GM18520 (cell line): Measurements from ENCODE around the gene SYNDIG1.

Experiments used
- ATAC-seq: cut with Tn5 transposase; IDR thresholded peaks from one replicate; pipeline ENCODE4 v1.9.1; 2021; ENCODE audit not compliant: unreplicated experiment

The SYNDIG1 gene

DNA sequence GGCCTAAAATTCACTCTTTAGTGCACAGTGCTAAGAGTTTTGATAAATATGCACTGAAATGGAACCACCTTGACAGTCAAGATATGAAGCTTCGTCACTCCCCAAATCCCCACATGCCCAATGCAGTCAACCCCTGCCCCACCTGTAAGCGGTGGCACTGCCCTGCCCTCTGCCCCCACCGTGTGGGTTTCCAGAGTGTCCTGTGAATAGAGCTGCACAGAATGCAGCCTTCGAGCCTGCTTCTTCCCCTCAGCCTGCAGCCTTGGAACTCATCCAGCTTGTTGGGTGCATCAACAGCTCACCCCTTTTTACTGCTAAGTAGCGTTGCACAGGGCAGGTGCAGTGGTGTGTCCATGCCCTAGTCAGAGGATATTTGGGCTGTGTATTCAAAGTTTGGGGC, 216.3 kb downstream of the SYNDIG1 start:
- no peak for ATAC-seq

DNA sequence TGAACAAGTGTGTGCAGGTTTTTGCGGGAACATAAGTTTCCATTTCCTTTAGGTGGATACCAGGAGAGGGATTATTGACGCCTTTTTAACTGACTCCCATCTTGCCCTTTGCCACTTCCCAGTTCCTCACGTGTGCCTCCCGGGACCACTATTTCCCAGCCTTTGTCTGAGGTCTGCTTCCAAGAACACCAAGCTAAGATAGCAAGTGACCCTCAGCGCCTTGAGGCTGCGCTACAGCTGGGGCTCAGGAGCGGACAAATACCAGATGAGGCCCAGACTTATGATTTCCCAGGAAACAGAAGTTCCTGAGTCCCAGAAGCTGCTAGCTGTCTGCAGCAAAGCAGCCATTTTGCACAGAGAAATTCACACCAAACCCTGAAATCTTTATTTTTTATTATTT, 216.7 kb downstream of the SYNDIG1 start:
- ATAC-seq, result no peak

DNA sequence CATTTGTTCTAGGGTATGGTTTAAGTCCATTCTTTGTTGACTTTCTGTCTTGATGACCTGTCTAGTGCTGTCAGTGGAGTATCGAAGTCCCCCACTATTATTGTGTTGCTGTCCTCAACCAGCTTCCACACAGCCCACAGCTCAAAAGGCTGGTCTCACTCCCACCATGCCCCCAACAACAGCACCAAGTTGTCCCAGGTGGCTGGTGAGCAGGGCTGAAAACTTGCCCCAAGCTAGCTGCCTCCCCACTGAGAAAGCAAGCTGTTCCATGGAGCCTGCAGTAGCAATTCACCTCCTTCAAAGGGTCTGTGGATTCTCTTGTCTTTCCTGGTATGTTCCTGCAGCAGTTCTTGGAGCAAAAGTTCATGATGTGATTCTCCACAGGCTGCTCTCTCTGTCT, 221.0 kb downstream of the SYNDIG1 start:
- no peak for ATAC-seq

DNA sequence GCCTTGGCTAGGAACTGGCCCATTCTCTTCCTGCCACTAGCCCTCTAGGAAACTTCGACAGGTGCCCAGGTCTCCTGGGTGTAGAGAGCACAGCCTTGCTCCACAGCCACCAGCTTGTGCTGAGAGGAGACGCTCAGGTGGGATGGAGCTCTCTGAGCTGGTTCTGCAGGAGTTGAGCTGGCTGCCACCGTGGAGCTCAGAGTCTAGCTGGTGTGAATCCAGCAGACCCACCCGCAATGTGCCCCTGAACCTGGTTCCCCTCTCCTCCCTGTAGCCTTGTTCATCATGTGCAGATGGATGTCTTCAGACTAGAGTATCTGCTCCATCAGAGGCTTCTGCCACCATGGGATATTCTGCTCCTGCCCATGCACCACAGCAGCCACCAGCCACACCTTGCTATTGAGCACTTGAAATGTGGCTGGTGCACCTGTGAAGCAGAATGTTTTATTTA, 222.5 kb downstream of the SYNDIG1 start:
- ATAC-seq, result no peak

DNA sequence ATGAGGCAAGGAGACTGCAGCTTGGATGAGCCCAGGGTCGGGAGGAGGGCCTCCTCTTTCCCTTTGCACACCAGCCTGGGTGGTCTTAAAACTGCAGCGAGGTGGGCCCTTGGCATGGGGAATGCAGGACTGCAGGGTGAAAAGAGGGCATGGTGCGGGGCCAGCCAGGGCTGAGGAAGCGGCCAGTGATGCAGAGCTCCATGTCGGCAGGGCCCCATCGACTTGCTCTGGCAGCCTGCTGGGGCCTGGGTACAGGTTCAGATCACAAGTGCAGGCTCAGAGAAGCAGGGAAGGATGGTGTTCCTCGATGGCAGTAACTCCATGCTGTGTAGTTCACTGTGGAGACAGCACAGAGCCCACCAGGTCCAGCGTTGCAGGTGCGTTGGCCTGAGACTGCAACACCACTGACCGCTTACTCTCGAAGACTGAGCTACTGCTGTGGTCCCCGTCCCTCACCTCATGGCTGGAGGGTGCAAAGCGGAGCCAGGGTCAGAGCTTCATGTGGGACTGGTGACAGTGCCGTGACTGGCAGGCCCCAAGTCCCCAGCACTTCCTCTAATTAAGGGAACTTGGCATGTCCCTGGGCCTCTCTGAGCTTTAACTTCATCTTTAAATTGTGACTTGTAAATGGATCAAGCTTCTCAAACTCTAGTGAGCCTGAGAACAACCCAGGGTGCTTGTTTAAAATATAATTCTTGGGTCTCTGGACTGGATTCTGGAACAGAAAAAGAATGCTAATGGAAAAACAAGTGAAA, 223.2 kb downstream of the SYNDIG1 start:
- no peak for ATAC-seq

DNA sequence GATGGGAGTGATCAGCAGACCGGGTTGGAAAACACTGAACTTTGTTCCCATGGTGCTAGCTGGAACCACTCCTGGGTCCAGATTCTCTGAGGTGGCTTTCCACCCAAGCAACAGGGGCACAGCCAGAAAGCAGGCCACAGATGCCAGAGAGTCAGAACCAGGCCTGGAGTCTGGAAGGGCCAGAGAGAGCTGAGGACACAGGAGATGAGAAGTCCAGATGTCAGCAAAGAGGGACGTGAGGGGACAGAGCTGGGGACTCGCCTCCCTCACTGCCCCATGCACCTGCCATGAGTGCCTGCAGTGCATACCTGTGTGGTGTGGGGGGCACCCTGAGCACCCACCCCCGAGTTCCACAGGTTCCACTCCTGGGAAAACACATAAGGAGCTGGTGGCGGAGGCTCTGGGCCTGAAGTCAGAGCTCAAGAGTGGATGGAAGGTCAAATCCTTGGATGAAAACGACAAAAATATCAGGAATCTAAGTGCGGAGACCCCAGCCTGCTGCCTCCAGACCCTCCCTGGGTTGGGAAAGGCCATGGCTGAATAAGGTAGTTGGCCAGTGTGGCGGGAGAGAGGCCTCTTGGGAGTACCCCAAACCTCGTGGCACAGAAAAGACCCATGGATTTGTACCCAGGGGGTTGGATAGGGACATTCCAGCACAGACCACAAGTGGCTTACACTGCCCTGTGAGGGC, 224.2 kb downstream of the SYNDIG1 start:
- no peak for ATAC-seq

DNA sequence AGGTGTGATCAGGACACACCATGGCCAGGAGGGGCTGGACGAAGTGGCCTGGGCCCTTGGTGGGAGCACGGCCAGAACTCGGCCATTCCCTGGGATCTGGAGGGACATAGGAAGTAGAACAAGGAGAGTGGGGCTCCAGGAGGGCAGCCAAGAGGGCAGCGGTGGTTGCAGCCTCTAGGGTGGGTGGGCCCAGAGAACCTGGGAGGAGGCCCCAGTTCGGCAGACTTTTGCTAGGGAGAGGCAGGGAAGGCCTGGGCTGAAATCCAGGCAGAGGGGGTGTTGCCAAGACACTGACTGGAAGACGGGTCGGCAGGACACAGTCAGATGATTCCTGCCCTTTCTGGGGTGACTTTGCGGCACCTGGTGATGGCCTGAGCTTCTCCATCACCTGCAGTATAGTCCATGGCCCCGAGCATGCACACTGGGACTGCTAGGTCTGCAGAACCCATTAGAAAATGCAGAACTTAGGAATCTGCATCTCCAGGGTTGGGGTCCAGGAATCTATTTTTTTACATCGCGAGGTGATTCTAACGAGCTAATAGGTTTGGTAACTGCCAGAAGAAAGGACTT, 224.8 kb downstream of the SYNDIG1 start:
- ATAC-seq, result no peak

DNA sequence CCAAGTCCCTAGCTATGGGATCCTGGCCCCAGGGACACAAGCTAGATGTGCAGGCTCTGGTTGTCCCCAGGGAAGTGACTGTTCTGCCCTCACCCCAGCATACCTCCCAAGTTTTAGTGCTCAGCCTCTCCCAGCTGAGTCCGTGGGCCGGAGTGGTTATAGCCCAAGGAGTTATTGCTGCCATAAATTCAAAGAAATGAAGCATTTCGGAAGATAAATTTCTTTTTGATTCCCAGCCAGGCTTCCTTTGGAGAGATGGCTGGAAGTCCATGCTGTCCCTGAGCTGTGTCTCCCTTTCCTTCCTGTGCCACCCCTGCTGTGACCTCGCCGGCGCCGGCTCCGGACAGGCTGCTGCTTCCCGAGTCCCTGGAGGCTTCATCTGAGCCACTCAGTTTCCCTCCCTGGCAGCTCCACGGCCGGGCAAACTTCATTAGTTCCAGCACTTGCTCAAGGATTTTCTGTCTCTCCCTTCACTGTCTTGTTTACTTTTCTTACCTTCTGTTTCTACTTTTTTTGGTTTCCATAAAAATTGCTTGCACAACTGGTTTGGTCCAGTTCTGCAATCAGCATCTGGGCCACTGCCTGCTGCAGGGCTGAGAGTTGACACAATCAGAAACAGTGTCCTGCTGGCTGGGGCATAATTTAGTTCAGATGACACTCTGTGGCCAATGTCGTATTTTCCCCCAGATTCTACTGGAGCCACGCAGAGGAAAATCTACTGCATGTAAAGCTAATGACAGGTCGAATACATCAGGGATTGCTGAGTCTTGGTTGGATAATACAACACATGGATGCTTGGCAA, 225.5 kb downstream of the SYNDIG1 start:
- ATAC-seq, result no peak

DNA sequence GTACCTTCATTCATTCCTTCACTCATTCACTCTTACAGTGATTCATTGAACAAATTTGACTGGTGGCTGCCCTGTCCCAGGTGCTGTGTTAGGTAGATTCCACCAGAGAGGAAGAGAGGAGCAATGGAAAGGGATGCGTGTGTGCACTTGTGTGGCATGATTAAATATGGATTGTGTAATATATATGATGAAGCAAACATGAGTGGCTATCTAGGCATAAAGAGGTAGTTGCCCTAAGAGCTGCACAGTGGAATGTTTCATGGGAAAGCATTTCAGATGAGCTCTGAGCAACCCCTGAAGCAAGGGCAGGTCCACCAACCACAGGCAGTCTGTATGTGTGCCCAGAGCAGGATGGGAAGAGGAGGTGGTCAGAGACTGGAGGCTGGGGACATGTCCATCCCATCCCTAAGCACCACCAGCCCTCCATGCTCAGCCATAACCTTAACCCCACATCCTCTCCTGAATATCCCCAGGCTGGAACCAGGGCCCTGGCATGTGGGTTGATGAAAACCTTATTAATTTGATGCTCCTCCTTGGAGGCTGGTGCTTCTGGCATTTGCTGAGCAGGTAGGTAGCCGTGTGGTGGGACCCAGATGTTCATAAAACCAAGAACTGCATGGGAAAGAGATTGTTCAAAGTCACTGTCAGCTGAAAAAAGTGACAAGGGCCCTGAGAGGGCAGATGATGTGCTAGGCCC, 226.2 kb downstream of the SYNDIG1 start:
- no peak for ATAC-seq

DNA sequence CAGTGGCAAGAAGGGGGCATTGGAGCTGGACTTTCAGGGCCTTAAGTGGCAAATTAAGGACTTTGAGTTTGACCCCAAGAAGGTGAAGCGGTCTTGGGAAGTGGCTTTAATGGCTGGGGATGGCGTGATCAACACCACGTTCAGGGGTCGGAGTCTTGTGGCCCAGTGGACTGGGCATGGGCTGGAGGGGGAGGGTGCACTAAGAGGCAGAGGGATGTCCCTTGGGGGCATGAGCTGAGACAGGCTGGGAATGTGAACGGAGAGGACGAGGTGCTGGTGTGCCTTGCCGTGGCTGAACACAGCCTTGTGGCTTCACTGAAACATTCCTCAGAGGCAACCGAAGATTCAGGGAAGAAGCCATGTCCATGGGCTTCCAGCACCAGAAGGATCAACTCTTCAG, 227.0 kb downstream of the SYNDIG1 start:
- no peak for ATAC-seq

DNA sequence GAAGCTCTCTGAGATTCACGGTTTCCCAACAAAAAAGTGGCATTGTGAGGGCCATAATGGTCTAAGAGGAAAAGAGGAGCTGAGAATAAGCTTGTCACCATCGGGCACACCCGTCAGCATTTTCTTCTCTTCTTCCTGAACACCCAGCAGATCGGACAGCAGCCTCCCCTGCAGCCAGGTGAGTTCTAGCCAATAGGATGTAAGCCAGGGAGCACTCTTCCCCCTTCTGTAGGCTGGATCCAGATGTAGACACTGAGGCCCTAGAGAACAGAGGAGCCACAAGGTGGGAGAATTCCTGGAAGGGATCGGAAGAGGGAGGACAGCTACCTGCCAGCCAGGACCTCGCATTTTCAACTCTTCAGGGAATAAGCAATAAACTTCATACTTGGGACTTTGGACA, 228.0 kb downstream of the SYNDIG1 start:
- ATAC-seq, result no peak

DNA sequence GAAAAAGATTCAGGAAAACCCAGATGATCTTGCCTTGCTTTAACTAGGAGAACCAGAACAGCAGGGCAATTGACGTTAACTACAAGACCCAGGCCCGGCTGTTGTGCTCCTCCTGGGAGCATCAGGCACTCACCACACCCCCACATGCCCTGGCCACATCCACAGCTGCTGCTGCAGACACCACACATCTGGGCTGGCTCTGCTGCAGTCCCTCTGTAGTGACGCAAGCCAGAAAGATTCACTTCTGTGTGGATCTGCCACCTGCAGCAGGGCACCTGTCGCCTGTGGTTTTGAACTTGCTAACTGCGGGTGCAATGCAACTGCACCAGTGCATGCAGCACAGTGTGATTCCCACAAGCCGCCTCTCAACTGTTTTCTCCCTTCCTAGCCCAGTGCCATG, 228.8 kb downstream of the SYNDIG1 start:
- ATAC-seq, result peak; percentile 48

DNA sequence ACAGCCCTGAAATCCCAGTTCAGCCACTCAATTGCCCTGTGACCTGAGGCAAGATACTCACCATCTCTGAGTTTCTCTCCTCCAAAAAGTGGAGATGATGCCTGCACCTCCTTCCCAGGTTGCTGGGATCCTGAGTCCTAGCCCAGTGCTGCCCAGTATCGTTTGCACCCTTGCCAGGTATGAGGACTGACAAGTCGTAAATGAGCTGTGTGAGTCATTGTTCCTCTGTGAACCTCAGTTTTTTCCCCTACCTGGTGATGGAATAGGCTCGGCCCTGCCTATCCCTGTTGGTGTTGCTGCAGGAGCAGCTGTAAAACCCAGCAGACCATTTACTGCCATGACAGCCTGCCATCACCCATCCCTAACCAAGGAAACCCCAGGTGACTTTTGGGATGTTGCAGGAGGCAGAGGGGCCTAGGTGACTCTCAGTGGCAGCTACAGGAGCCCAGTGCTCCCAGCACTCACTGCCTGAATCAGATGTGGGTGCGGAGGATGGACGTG, 229.3 kb downstream of the SYNDIG1 start:
- no peak for ATAC-seq

DNA sequence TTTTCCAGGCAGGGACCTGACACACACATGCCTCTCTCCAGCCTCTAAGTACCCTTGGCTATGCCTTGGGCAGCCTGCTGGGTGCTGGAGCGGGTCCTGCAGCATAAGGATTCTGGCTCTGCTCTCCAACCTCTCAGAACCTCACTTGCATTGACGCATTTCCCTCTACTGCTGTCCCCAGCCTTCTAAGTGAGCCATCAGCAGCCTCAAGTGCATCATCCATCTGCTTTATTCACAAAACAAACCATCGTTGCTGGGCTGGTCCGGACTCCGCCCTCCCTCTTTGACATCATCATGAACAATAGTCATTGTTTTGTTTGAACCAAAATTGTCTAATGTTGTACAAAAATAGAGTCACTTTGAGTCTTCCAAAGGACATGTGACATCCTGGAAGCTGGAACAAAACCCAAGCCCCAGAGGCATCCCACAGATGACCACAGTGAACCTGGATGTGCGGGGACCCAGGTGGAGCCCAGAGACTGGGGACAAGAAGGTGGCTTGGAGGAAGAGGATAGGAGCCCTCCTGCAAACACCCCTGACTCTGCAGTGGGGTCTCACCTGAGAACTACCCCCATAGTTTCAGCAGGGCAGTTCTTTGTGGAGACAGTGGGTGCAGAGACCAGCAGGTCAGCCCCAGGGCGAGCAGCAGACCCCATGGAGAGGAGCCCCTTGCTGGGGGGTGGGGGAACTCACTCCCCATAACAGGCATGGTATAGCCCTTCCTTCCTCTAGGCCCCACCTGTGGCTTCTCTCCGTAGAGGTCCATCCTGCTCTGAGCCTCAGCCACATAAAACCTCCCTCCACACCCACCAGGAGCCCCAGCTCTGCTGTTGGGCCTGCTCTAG, 230.1 kb downstream of the SYNDIG1 start:
- ATAC-seq, result no peak

DNA sequence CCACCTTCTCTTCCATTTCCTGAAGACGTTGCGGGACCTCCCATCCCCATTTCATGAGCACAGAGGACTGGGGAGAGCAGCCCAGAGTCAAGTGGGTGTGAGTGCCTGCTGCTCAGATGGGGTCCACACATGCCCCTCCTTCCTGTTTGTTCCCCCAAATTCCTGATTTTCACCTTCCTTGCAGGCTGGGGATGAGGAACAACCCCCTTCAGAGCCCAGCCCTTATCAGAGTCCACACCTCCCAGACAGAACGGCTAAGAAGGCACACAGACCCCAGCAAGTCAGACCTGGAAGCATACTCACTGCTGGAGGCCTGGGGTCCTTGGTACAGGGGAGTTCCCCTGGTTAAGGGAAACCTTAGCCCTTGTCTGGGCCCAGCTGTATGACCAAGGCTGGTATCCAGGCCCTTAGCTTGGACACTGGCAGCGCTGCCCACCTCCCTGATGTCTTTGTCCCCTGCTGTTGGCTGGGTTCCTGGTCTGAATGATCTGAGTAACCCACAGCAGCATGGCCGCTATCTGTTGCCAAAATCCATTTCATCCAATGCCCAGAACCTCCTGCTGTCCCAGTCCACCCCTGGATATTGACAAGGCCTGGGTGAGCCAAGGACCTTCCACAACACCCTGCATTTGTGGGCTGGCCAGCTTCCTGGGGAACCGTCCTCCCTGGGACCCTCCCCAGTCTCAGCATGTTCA, 230.9 kb downstream of the SYNDIG1 start:
- no peak for ATAC-seq

DNA sequence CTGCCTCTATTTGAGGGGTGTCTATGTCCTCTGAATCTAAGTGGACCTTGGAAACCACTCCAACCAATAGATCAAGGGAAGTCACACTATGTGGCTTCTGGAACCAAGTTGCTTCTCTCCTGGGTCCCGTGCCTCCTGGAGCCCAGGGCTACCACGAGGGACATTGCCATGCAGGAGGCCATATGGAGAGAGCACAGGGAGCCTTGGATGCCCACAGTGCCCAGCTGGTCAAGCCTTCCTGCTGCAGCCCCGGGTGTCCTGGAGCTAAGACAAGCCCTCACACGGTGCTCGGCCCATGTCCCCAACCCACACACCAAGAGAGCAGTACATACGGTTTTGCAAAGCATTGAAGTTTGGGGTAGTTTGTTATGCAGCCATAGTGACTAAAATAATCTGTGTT, 231.6 kb downstream of the SYNDIG1 start:
- no peak for ATAC-seq

DNA sequence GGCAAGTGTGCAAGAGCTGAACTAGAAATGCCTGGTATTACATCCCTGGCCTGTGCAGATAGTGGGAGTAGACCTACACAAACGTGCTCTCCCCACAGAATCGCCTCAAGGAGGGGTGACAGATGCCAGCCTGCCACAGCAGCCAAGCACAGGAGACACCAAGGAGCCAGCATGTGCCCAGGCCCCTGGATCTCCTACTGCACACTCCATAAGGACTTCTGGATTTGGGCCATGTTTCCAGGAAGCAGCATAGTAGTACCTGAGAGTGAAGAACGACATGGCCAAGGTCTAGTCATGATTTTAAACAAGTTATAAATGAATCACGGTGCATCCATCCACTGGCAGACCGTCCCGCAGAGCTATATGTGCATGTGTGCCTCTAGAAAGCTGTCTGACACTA, 232.2 kb downstream of the SYNDIG1 start:
- no peak for ATAC-seq

DNA sequence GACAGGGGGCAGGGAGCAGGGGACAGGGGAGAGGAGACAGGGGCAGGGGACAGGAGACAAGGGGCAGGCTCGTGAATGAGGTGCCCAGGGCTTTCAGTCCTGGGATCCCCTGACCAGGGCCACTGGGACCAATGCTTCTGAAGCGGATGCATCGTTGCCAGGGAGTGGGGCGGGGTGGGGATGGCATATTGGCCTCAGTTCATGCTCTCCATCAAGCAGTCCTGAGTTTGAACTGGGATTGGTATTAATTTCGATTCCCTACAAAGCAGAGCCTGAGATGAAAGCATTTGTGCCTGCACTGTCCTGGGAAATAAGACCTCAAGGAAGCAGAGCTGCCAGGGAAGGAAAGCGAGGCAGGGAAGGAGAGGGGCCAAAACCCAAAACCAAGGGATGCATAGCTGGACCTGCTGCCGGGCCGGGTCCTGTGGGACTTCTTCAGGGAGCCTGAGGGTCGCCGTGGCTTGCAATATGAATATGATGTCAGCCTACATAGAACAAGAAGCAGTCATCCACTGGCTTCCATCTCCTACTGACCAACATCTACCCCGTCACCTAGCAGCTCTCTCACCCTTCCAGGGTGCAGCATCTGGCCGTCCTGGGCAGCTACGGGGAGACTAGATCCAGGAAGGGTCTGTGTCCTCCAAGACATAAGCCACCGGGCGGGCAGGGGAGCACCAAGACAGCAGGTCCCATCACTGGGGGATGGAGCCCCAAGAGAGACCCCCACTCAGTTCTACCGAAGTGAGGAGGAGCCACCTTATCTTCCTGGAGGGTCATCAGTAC, 233.3 kb downstream of the SYNDIG1 start:
- no peak for ATAC-seq

DNA sequence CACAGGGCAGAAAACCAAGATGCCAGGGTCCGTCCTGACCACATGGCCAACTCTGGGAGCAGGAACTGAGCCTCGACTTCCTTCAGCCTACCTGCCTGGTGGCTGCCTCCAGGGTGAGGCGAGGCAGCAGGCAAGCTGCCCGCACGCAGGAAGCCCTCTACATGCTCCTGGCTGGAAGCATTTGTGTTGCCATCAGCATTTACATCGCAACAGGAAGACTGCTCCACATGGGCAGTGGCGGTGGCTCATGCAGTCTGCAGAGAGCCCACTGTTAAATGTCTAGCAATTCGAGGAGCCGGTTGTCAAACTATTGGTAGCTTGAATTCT, 233.8 kb downstream of the SYNDIG1 start:
- no peak for ATAC-seq
